RKO (cell line): ENCODE results near the gene SNX7.

Experiments
- DNase-seq: peaks from one replicate; pipeline ENCODE4 v3.0.0-alpha.2; 2016; ENCODE audit warnings: low spot score

Gene SNX7

GRCh38 chr1:98769162-98769561, 107.6 kb downstream of the SNX7 start:
- no peak for DNase-seq

- no peak for DNase-seq
Observed at GRCh38 chr1:98781906-98782305, 120.4 kb downstream of the SNX7 start.

GRCh38 chr1:98783821-98784220, 122.3 kb downstream of the SNX7 start:
- no peak for DNase-seq

GRCh38 chr1:98791498-98791897, 130.0 kb downstream of the SNX7 start:
- DNase-seq = no peak

- DNase-seq = no peak
Observed at GRCh38 chr1:98792123-98792522, 130.6 kb downstream of the SNX7 start.

- DNase-seq = no peak
Observed at GRCh38 chr1:98793136-98793535, 131.6 kb downstream of the SNX7 start.

GRCh38 chr1:98794196-98794886, 132.8 kb downstream of the SNX7 start:
- DNase-seq = peak; percentile 67

- no peak for DNase-seq
Observed at GRCh38 chr1:98796049-98796448, 134.5 kb downstream of the SNX7 start.

GRCh38 chr1:98797506-98797905, 136.0 kb downstream of the SNX7 start:
- DNase-seq = no peak
